SK-N-SH treated with all-trans-retinoic acid at 6 μM for 48 hours (cell line): ENCODE data around the gene CPTP.

Experiments
- ATAC-seq: fragments of 200-7000 bp; cut with Tn5 transposase; 3 replicates; pipeline ENCODE4 v1.9.1; 2020; ENCODE audit warnings: mild to moderate bottlenecking, moderate library complexity
- ARNTL ChIP-seq: fragments of 450-650 bp; formaldehyde crosslinking; IDR thresholded peaks from 2 replicates; pipeline ENCODE4 v1.5.0; 2020; ENCODE audit warnings: low read depth, mild to moderate bottlenecking, moderate library complexity, borderline replicate concordance
- BACH2 ChIP-seq: fragments of 250-450 bp; sonication (Bioruptor Pico); IDR thresholded peaks from 2 replicates; pipeline ENCODE4 v1.9.0; 2021; ENCODE audit warnings: mild to moderate bottlenecking, borderline replicate concordance
- CREB5 ChIP-seq: fragments of 250-450 bp; sonication (Bioruptor Pico); IDR thresholded peaks from 2 replicates; pipeline ENCODE4 v1.5.1; 2020; ENCODE audit warnings: low read depth, mild to moderate bottlenecking, moderate library complexity
- CSDC2 ChIP-seq: fragments of 250-450 bp; sonication (Bioruptor Pico); IDR thresholded peaks from 2 replicates; pipeline ENCODE4 v1.5.0; 2020; ENCODE audit warnings: mild to moderate bottlenecking, moderate library complexity
- CSRNP3 ChIP-seq: fragments of 250-450 bp; sonication (Bioruptor Pico); IDR thresholded peaks from 2 replicates; pipeline ENCODE4 v1.5.1; 2021; ENCODE audit warnings: mild to moderate bottlenecking, moderate library complexity
- ESRRG ChIP-seq: fragments of 250-450 bp; sonication (Bioruptor Pico); IDR thresholded peaks from 2 replicates; pipeline ENCODE4 v1.6.1; 2021; ENCODE audit warnings: mild to moderate bottlenecking
- GLIS3 ChIP-seq: fragments of 250-450 bp; sonication (Bioruptor Pico); IDR thresholded peaks from 2 replicates; pipeline ENCODE4 v1.5.0; 2020; ENCODE audit warnings: mild to moderate bottlenecking, moderate library complexity
- ISL1 ChIP-seq: fragments of 250-450 bp; sonication (Bioruptor Pico); IDR thresholded peaks from 2 replicates; pipeline ENCODE4 v2.1.2; 2022; ENCODE audit warnings: mild to moderate bottlenecking, moderate library complexity
- OSR1 ChIP-seq: fragments of 250-450 bp; sonication (Bioruptor Pico); IDR thresholded peaks from 2 replicates; pipeline ENCODE4 v1.8.0; 2022; ENCODE audit warnings: moderate library complexity, mild to moderate bottlenecking, inconsistent platforms
- PATZ1 ChIP-seq: fragments of 250-450 bp; sonication (Bioruptor Pico); IDR thresholded peaks from 2 replicates; pipeline ENCODE4 v1.8.0; 2020; ENCODE audit warnings: mild to moderate bottlenecking, moderate library complexity, borderline replicate concordance
- PPARA ChIP-seq: fragments of 250-450 bp; sonication (Bioruptor Pico); IDR thresholded peaks from 2 replicates; pipeline ENCODE4 v1.5.0; 2020; ENCODE audit warnings: mild to moderate bottlenecking, borderline replicate concordance
- RARB ChIP-seq: fragments of 250-450 bp; sonication (Bioruptor Pico); IDR thresholded peaks from 2 replicates; pipeline ENCODE4 v1.8.0; 2021; ENCODE audit warnings: mild to moderate bottlenecking, moderate library complexity
- SNAI2 ChIP-seq: fragments of 250-450 bp; sonication (Bioruptor Pico); IDR thresholded peaks from 2 replicates; pipeline ENCODE4 v1.5.0; 2020; ENCODE audit warnings: mild to moderate bottlenecking, moderate library complexity
- TCF4 ChIP-seq: fragments of 250-450 bp; sonication (Bioruptor Pico); IDR thresholded peaks from 2 replicates; pipeline ENCODE4 v1.8.0; 2021; ENCODE audit warnings: mild to moderate bottlenecking, moderate library complexity, borderline replicate concordance
- TOX ChIP-seq: fragments of 250-450 bp; sonication (Bioruptor Pico); IDR thresholded peaks from 2 replicates; pipeline ENCODE4 v1.8.0; 2021; ENCODE audit warnings: mild to moderate bottlenecking, moderate library complexity, borderline replicate concordance
- ZC3H10 ChIP-seq: fragments of 250-450 bp; sonication (Bioruptor Pico); IDR thresholded peaks from 2 replicates; pipeline ENCODE4 v1.5.1; 2021; ENCODE audit warnings: mild to moderate bottlenecking, moderate library complexity
- ZFP3 ChIP-seq: fragments of 250-450 bp; sonication (Bioruptor Pico); IDR thresholded peaks from 2 replicates; pipeline ENCODE4 v1.5.0; 2020; ENCODE audit warnings: mild to moderate bottlenecking, moderate library complexity
- ZFP30 ChIP-seq: fragments of 450-650 bp; formaldehyde crosslinking; IDR thresholded peaks from 2 replicates; pipeline ENCODE4 v1.5.0; 2022; ENCODE audit warnings: mild to moderate bottlenecking, moderate library complexity
- ZNF565 ChIP-seq: fragments of 450-650 bp; formaldehyde crosslinking; conservative IDR thresholded peaks from 2 replicates; pipeline ENCODE4 v1.5.0; 2020; ENCODE audit warnings: low read depth, mild to moderate bottlenecking, moderate library complexity
- ZNF70 ChIP-seq: fragments of 450-650 bp; formaldehyde crosslinking; IDR thresholded peaks from 2 replicates; pipeline ENCODE4 v1.5.0; 2020; ENCODE audit warnings: mild to moderate bottlenecking, moderate library complexity
- ZNF8 ChIP-seq: fragments of 450-650 bp; formaldehyde crosslinking; IDR thresholded peaks from 2 replicates; pipeline ENCODE4 v1.5.0; 2020; ENCODE audit warnings: mild to moderate bottlenecking, moderate library complexity
- TF ChIP-seq, protein P1 (sequence below): fragments of 250-450 bp; sonication (Bioruptor Pico); IDR thresholded peaks from 2 replicates; pipeline ENCODE4 v1.8.0; 2021; ENCODE audit warnings: low read depth, mild to moderate bottlenecking, moderate library complexity, borderline replicate concordance

Gene CPTP

GRCh38 chr1:1308756-1309250 lies 15.8 kb upstream of the CPTP start:
- peak; percentile 2 for ATAC-seq
- TF ChIP-seq ZFP30 (no peak), RARB (CRISPR knock-in tag) (no peak), ZNF8 (CRISPR knock-in tag) (no peak), ISL1 (no peak), CSDC2 (CRISPR knock-in tag) (no peak), ZNF70 (no peak), GLIS3 (CRISPR knock-in tag) (no peak)

- TF ChIP-seq ZNF565 (CRISPR knock-in tag) (no peak), ZNF70 (no peak), OSR1 (CRISPR knock-in tag) (no peak), CSRNP3 (CRISPR knock-in tag) (no peak), ZC3H10 (no peak), GLIS3 (CRISPR knock-in tag) (no peak), ZFP30 (no peak), ZFP3 (CRISPR knock-in tag) (no peak), CREB5 (CRISPR knock-in tag) (no peak), CSDC2 (CRISPR knock-in tag) (no peak), BACH2 (CRISPR knock-in tag) (no peak), RARB (CRISPR knock-in tag) (no peak), ZNF8 (CRISPR knock-in tag) (no peak), ARNTL (CRISPR knock-in tag) (no peak), ESRRG (CRISPR knock-in tag) (no peak), SNAI2 (CRISPR knock-in tag) (no peak)
- TF ChIP-seq, protein P1, sequence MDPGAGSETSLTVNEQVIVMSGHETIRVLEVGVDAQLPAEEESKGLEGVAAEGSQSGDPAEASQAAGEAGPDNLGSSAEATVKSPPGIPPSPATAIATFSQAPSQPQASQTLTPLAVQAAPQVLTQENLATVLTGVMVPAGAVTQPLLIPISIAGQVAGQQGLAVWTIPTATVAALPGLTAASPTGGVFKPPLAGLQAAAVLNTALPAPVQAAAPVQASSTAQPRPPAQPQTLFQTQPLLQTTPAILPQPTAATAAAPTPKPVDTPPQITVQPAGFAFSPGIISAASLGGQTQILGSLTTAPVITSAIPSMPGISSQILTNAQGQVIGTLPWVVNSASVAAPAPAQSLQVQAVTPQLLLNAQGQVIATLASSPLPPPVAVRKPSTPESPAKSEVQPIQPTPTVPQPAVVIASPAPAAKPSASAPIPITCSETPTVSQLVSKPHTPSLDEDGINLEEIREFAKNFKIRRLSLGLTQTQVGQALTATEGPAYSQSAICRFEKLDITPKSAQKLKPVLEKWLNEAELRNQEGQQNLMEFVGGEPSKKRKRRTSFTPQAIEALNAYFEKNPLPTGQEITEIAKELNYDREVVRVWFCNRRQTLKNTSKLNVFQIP = no peak
- ATAC-seq = peak; percentile 0
Measured at GRCh38 chr1:1309251-1310108, 15.1 kb upstream of the CPTP start.

DNA sequence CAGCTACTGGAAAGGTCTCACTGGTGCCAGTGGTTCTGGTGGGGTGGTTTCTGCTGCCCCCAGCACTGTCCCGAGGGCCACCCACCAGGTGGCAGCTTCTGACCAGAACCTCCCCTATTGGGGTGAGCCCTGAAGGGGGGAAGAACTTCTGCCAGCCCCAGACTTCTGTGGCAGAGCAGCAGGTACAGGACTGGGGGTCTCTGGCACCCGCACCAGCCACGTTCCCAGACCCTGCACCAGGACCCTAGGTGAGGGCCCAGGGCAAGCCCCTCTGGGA lies 14.6 kb upstream of the CPTP start:
- ATAC-seq = no peak

More for the DNA sequence above, 14.6 kb upstream of the CPTP start:
- TF ChIP-seq CSRNP3 (CRISPR knock-in tag) (no peak), SNAI2 (CRISPR knock-in tag) (no peak), PATZ1 (CRISPR knock-in tag) (no peak), CSDC2 (CRISPR knock-in tag) (no peak), PPARA (CRISPR knock-in tag) (no peak), ZC3H10 (no peak), ZNF565 (CRISPR knock-in tag) (no peak), ZFP30 (no peak), TOX (CRISPR knock-in tag) (no peak), ZNF8 (CRISPR knock-in tag) (no peak), TCF4 (CRISPR knock-in tag) (no peak)
